SU-DHL-6 (cell line): Measurements from ENCODE around the gene HDAC7.

ENCODE experiments used
- H2AFZ ChIP-seq: fragments of 200-600 bp; sonication (generic); 2 replicates; pipeline ENCODE4 v1.6.1; 2014; ENCODE audit warnings: low read depth, mild to moderate bottlenecking, moderate library complexity, mixed read lengths, antibody characterized with exemption, low read length; ENCODE audit not compliant: severe bottlenecking
- H3F3A ChIP-seq: fragments of 200-600 bp; shearing (Covaris generic); 2 replicates; pipeline ENCODE4 v1.6.0; 2016; ENCODE audit warnings: antibody characterized with exemption, mild to moderate bottlenecking; ENCODE audit not compliant: insufficient read depth
- H3K27ac ChIP-seq: fragments of 200-600 bp; sonication (generic); 2 replicates; pipeline ENCODE4 v1.5.1; 2016; ENCODE audit warnings: low read depth, mild to moderate bottlenecking, low read length, moderate library complexity, mixed read lengths
- H3K27me3 ChIP-seq: fragments of 200-600 bp; sonication (generic), shearing (Covaris generic); 2 replicates; pipeline ENCODE4 v1.6.0; 2014; ENCODE audit warnings: mild to moderate bottlenecking, low read length
- H3K36me3 ChIP-seq: fragments of 200-600 bp; sonication (generic); 2 replicates; pipeline ENCODE4 v1.6.1; 2014; ENCODE audit warnings: mild to moderate bottlenecking, low read length, mixed read lengths
- H3K4me2 ChIP-seq: fragments of 300-600, 200-600 bp; shearing (Covaris generic), sonication (generic); 2 replicates; pipeline ENCODE4 v1.6.0; 2014; ENCODE audit warnings: low read length, low read depth, mild to moderate bottlenecking; ENCODE audit not compliant: poor library complexity, severe bottlenecking
- H3K4me3 ChIP-seq: fragments of 200-600 bp; sonication (generic); 2 replicates; pipeline ENCODE4 v1.5.1; 2014; ENCODE audit warnings: antibody characterized with exemption, low read length, mild to moderate bottlenecking, mixed read lengths; ENCODE audit not compliant: insufficient read depth, poor library complexity, severe bottlenecking
- H3K79me2 ChIP-seq: fragments of 200-600 bp; sonication (generic); 2 replicates; pipeline ENCODE4 v1.6.1; 2014; ENCODE audit warnings: mild to moderate bottlenecking, low read length, moderate library complexity; ENCODE audit not compliant: insufficient read depth
- H3K9ac ChIP-seq: fragments of 200-600 bp; sonication (generic); 2 replicates; pipeline ENCODE4 v1.7.0; 2014; ENCODE audit warnings: mild to moderate bottlenecking, low read length
- H3K9me2 ChIP-seq: fragments of 200-600 bp; sonication (generic); replicated peaks from 2 replicates; pipeline ENCODE4 v1.6.1; 2014; ENCODE audit warnings: low read length; ENCODE audit not compliant: insufficient read depth
- H3K9me3 ChIP-seq: fragments of 200-600 bp; sonication (generic); 2 replicates; pipeline ENCODE4 v1.6.1; 2014; ENCODE audit warnings: low read length, mixed read lengths; ENCODE audit not compliant: insufficient read depth
- H4K20me1 ChIP-seq: fragments of 200-600 bp; sonication (generic); 2 replicates; pipeline ENCODE4 v1.6.1; 2014; ENCODE audit warnings: low read depth, mild to moderate bottlenecking, antibody characterized with exemption, low read length, moderate library complexity, mixed read lengths
- EZH2phosphoT487 ChIP-seq: fragments of 200-600 bp; sonication (generic), shearing (Covaris generic); conservative IDR thresholded peaks from 2 replicates; pipeline ENCODE4 v1.6.1; 2018; ENCODE audit warnings: mild to moderate bottlenecking, antibody characterized with exemption, low read length, moderate library complexity, mixed read lengths
- TF ChIP-seq, protein P1 (sequence below): fragments of 200-600 bp; sonication (generic); IDR thresholded peaks from one replicate; pipeline ENCODE4 v1.5.1; 2017; ENCODE audit warnings: antibody characterized with exemption, mild to moderate bottlenecking, low read length, moderate library complexity; ENCODE audit not compliant: insufficient read depth, poor library complexity, severe bottlenecking

Gene HDAC7

DNA sequence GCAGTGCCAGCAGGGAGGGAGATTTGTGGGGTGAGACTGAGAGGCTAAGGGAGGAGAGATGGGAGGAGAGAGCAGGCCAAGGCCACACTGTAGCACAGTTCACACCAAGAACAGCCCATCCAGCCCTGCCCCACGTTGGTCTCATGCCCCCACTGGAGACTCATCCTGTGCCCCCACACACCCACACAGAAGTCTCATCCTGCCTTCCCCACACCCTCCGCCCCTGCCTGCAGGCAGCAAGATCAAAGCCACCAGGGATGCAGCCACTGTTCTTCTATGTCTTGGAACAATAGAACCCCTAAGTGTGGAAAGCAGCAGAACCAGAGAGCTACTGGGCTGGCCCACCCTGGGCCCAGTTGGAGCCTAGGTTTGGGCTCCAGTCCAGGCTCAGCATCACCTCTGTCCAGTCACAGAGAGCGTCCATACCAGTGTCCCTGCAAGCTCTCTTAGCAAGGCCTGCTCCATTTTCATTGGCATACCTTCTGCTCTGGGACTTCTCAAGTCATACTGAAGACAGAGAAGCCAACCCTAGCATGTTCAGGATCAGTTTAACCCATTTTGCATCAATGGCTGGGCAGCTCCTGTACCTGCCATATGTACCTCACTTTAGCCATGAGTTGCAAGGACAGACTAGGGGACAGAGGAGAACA is 31.7 kb upstream of the HDAC7 start:
- Histone ChIP-seq H3K9me2 (no peaks in the 10 kb centered on the region), H3F3A (no peaks in the 10 kb centered on the region), H3K79me2 (no peaks in the 10 kb centered on the region), H3K27ac (no peak overlapping the region), H3K9ac (no peak overlapping the region), H3K36me3 (no peaks in the 10 kb centered on the region), H3K9me3 (no peaks in the 10 kb centered on the region), H3K4me2 (no peak overlapping the region), H3K27me3 (no peaks in the 10 kb centered on the region), H2AFZ (no peak overlapping the region), H3K4me3 (no peak overlapping the region), H4K20me1 (no peaks in the 10 kb centered on the region)
- TF ChIP-seq, protein P1, sequence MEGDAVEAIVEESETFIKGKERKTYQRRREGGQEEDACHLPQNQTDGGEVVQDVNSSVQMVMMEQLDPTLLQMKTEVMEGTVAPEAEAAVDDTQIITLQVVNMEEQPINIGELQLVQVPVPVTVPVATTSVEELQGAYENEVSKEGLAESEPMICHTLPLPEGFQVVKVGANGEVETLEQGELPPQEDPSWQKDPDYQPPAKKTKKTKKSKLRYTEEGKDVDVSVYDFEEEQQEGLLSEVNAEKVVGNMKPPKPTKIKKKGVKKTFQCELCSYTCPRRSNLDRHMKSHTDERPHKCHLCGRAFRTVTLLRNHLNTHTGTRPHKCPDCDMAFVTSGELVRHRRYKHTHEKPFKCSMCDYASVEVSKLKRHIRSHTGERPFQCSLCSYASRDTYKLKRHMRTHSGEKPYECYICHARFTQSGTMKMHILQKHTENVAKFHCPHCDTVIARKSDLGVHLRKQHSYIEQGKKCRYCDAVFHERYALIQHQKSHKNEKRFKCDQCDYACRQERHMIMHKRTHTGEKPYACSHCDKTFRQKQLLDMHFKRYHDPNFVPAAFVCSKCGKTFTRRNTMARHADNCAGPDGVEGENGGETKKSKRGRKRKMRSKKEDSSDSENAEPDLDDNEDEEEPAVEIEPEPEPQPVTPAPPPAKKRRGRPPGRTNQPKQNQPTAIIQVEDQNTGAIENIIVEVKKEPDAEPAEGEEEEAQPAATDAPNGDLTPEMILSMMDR = no peak
- TF ChIP-seq EZH2phosphoT487 = no peak

DNA sequence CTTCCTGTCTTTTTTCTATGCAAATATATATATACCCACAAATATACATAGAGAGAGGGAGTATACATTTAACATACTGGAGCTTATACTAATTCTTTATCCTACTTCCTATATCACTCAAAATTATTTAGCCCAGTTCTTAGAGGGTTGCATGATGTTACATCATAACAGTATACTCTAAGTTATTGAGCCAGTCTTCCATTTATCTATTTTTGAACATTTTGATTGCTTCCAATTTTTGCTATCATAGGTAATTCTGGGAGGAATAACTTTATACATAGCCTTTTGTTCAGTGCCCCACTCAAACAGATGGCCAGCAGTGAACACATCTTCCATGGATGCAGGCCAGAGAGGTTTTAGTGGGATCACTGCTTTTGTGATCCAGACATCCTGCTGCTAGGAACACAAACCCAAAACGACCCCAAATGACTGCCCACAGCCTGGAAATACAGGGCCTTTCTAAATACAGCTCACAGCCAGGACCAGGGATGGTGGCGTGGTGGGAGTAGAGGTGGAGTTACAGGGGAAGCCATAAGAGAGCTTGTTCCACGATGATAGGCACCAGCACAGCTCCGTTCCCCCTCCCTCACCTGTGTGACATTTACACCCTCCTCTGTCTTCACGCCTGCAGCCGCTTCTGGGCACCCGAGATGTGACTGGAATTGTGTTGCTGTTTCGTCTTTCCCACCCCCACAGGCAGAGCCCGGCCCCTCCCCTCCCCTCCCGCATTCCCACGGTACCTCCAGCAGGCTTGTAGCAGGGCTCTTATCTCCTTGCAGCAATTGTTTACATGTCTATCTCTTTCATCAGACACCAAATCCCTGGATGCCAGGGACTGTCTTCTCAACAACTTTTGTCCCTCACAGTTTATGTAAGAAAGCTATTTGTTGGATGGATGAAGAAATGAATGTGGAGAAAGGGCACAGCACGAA is 30.7 kb upstream of the HDAC7 start:
- H3K4me2 ChIP-seq = no peak overlapping the region
- H2AFZ ChIP-seq = no peak overlapping the region
- H3K9ac ChIP-seq = no peak overlapping the region
- H3K36me3 ChIP-seq = no peaks in the 10 kb centered on the region
- no peak overlapping the region for H3K27ac ChIP-seq
- no peaks in the 10 kb centered on the region for H3K27me3 ChIP-seq
- no peaks in the 10 kb centered on the region for H3K9me2 ChIP-seq
- H4K20me1 ChIP-seq = no peaks in the 10 kb centered on the region
- H3K4me3 ChIP-seq = no peak overlapping the region
- TF ChIP-seq, protein P1 = no peak
- no peak for TF ChIP-seq EZH2phosphoT487
- no peaks in the 10 kb centered on the region for H3F3A ChIP-seq
- H3K79me2 ChIP-seq = no peaks in the 10 kb centered on the region
- no peaks in the 10 kb centered on the region for H3K9me3 ChIP-seq

DNA sequence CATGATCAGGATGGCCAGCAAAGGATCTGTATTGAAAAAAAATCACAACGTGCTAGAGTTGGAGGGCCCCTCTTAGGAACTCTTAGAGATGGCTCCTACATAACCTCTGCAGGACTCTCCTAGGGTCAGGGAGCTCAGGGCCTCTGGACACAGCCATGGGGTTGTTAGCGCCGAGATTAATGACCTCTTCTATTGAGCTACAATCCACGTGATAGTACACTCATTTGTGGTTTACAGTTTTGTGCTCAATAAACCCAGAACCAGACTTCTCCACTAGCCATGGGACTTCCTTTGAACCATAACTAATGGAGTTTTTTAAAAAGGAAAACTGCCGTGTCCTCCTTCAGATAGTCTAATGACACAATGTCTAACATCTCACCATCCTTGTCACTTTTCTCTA is 29.6 kb upstream of the HDAC7 start:
- TF ChIP-seq, protein P1 = no peak
- TF ChIP-seq EZH2phosphoT487 = no peak
- no peak overlapping the region for H3K4me3 ChIP-seq
- H2AFZ ChIP-seq = no peak overlapping the region

More for the DNA sequence above, 29.6 kb upstream of the HDAC7 start:
- H3K9ac ChIP-seq = no peak overlapping the region
- H3K27ac ChIP-seq = no peak overlapping the region
- no peaks in the 10 kb centered on the region for H3K79me2 ChIP-seq
- no peaks in the 10 kb centered on the region for H3K9me2 ChIP-seq
- no peaks in the 10 kb centered on the region for H3K27me3 ChIP-seq
- no peaks in the 10 kb centered on the region for H3K36me3 ChIP-seq
- H4K20me1 ChIP-seq = no peaks in the 10 kb centered on the region
- H3F3A ChIP-seq = no peaks in the 10 kb centered on the region
- H3K4me2 ChIP-seq = no peak overlapping the region
- H3K9me3 ChIP-seq = no peaks in the 10 kb centered on the region
